ENCODE data around the gene SLC39A9.

GRCh38 chr14:69495341-69495921, 96.9 kb downstream of the SLC39A9 start:
- TF ChIP-seq CTCF (IDR thresholded peaks at IDR 0.05) (no peak), POLR2A (IDR thresholded peaks at IDR 0.05) (no peak)

All from esophagus squamous epithelium (tissue), 4 donors.